ENCODE data around the gene MCUB. TPM values are rescaled to one million over a fixed set of nuclear protein-coding genes. Genes with fewer than 3 reads are reported as not detected.
"Not testable (repeated sequence)": the region's sequence is repeated elsewhere in the genome, so short reads cannot be mapped to it uniquely, and the experiment has no call there.

MCUB gene, protein sequence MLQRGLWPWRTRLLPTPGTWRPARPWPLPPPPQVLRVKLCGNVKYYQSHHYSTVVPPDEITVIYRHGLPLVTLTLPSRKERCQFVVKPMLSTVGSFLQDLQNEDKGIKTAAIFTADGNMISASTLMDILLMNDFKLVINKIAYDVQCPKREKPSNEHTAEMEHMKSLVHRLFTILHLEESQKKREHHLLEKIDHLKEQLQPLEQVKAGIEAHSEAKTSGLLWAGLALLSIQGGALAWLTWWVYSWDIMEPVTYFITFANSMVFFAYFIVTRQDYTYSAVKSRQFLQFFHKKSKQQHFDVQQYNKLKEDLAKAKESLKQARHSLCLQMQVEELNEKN
- 10 to 100 TPM; 25.1 to 35.8 (median 31.1) TPM for total RNA-seq
- 61.4 TPM for total RNA-seq (2013)

DNA sequence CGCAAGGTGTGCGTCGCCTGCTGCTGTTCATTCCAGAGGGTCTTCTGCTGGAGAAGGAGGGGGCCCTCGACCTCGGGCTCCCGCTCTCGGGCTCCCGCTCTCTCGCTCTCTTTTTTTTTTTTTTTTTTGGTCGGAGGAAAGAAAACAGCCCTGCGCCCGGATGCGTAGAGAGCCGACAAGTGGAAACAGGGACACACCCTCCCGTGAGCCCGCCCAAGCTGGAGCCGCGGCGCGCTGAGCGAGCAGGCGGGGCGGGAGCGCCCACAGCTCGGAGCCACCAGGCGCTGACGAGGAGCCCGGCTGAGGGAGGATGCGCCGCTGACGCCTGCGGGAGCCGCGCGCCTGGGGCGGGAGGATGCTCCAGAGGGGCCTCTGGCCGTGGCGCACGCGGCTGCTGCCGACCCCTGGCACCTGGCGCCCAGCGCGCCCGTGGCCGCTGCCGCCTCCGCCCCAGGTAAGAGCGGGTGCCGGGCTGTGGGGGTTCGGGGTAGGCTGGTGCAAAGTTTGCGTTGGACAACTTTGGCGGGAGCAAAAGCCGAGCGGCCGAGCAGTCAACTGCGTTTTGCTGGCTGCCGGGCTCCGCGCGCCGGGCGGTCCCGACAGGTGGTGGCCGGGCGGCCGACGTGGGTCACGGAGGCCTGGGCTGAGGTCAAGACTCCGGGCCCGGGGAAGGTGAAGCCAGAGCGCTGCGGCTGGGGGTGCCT, at the start of gene MCUB:
Gene MCUB (plus strand): TSS at position 264 of the 704 bp plus-strand sequence. CDS start 92 bp downstream, at position 356.
- Histone ChIP-seq H3K27ac (ENCODE audit: low read length) (peak within 1 kb of the TSS; percentile 82), H3K9me3 (ENCODE audit: control insufficient read depth, insufficient read depth, low read length) (no peaks in the 10 kb centered on the region), H3K4me3 (ENCODE audit: low read length) (peak within 1 kb of the TSS; percentile 78), H3K27me3 (ENCODE audit: control insufficient read depth, insufficient read depth, low read length) (no peaks in the 10 kb centered on the region), H3K4me1 (ENCODE audit: control insufficient read depth, insufficient read depth, low read length) (peaks cover 13% of the 10 kb centered on the region), H3K36me3 (ENCODE audit: control insufficient read depth, insufficient read depth, low read length) (no peaks in the 10 kb centered on the region)
- H3K4me1 Mint-ChIP-seq = peaks cover 16 to 39% of the 10 kb centered on the region in 2 donors
- no peaks in the 10 kb centered on the region for H3K36me3 Mint-ChIP-seq
- DNase-seq (peak; percentile 68 to 96), ATAC-seq (peak; percentile 78 to 87 (median 82))
- peak within 1 kb of the TSS; percentile 68 to 88 for H3K27ac Mint-ChIP-seq
- under 1% methylated on average over 73 of the region's 73 CpGs for WGBS (ENCODE audit: insufficient coverage)
- no peaks in the 10 kb centered on the region for H3K27me3 Mint-ChIP-seq (ENCODE audit: low read depth in 2 of 2)
- peak within 1 kb of the TSS; percentile 82 for H3K4me3 Mint-ChIP-seq
- TF ChIP-seq, protein P1, sequence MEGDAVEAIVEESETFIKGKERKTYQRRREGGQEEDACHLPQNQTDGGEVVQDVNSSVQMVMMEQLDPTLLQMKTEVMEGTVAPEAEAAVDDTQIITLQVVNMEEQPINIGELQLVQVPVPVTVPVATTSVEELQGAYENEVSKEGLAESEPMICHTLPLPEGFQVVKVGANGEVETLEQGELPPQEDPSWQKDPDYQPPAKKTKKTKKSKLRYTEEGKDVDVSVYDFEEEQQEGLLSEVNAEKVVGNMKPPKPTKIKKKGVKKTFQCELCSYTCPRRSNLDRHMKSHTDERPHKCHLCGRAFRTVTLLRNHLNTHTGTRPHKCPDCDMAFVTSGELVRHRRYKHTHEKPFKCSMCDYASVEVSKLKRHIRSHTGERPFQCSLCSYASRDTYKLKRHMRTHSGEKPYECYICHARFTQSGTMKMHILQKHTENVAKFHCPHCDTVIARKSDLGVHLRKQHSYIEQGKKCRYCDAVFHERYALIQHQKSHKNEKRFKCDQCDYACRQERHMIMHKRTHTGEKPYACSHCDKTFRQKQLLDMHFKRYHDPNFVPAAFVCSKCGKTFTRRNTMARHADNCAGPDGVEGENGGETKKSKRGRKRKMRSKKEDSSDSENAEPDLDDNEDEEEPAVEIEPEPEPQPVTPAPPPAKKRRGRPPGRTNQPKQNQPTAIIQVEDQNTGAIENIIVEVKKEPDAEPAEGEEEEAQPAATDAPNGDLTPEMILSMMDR (IDR thresholded peaks at IDR 0.05) = no peak
- H3K9me3 Mint-ChIP-seq = no peaks in the 10 kb centered on the region
- intact Hi-C loops (cut with micrococcal nuclease) = loop anchor here (5.0 kb wide), 2 partner anchors 128 to 257 kb away; partner anchors contain the start of genes GAR1 and SEC24B

DNA sequence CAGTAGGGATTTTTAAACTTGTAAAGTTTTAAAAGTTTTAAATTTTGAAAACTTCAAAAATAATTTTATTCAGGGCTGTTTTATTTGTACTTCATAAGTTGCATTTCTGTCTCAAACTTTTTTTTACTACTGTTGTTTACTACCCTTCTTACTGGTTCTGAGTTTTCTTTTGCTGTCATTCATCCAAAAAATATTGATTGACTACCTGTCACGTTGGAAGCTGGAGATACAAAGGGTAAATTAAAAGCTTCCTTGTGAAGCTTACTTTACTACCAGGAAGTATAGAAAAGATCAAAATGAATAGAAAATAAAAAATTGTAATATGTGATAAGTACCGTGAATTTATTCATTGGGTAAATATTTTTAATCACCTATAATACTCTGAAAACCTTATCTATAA, 49.4 kb upstream of the MCUB start:
- H3K9me3 ChIP-seq (ENCODE audit: control insufficient read depth, insufficient read depth, low read length) = no peaks in the 10 kb centered on the region
- no peaks in the 10 kb centered on the region for H3K27me3 ChIP-seq (ENCODE audit: control insufficient read depth, insufficient read depth, low read length)
- no peaks in the 10 kb centered on the region for H3K4me1 ChIP-seq (ENCODE audit: control insufficient read depth, insufficient read depth, low read length)
- Mint-ChIP-seq H3K9me3 (no peaks in the 10 kb centered on the region), H3K36me3 (peaks cover 12% of the 10 kb centered on the region), H3K27ac (no peak overlapping the region), H3K4me3 (no peak overlapping the region), H3K4me1 (no peaks in the 10 kb centered on the region), H3K27me3 (ENCODE audit: low read depth in 2 of 2) (no peaks in the 10 kb centered on the region)
- ATAC-seq (no peak), DNase-seq (no peak)
- no peak overlapping the region for H3K27ac ChIP-seq (ENCODE audit: low read length)
- H3K4me3 ChIP-seq (ENCODE audit: low read length) = no peak overlapping the region
- TF ChIP-seq, protein P1 (IDR thresholded peaks at IDR 0.05) = no peak
- WGBS (ENCODE audit: insufficient coverage) = no CpG with 5 or more reads among the region's 2 CpGs
- peaks cover 50% of the 10 kb centered on the region for H3K36me3 ChIP-seq (ENCODE audit: control insufficient read depth, insufficient read depth, low read length)
- intact Hi-C loops (cut with micrococcal nuclease) = no loop called here

DNA sequence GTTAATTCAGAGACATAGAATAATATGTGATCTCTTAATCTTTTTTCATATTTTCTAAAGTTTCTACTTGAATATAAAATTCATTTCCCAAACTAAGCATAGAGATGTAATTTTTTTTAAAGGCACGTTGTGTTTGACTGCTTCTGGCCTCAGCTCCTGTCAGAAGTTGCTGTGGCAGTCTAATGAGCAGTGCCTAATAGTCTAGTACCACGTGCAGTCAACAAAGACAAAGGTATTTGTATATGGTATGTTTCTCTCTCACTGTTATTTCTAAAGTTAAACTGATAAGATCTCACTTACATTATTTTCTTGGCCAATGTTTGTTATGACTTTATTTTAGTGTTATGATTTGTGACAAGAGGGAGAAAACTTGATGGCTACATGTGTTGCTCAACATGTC, 48.6 kb upstream of the MCUB start:
- ATAC-seq (no peak), DNase-seq (no peak)
- Mint-ChIP-seq H3K27me3 (ENCODE audit: low read depth in 2 of 2) (no peaks in the 10 kb centered on the region), H3K4me3 (no peak overlapping the region), H3K36me3 (peaks cover 12% of the 10 kb centered on the region), H3K9me3 (no peaks in the 10 kb centered on the region), H3K27ac (peak overlapping the region in 1 of 2 donors; percentile 29), H3K4me1 (no peaks in the 10 kb centered on the region)
- no peaks in the 10 kb centered on the region for H3K9me3 ChIP-seq (ENCODE audit: control insufficient read depth, insufficient read depth, low read length)
- no peaks in the 10 kb centered on the region for H3K27me3 ChIP-seq (ENCODE audit: control insufficient read depth, insufficient read depth, low read length)
- H3K4me3 ChIP-seq (ENCODE audit: low read length) = no peak overlapping the region
- peaks cover 54% of the 10 kb centered on the region for H3K36me3 ChIP-seq (ENCODE audit: control insufficient read depth, insufficient read depth, low read length)
- H3K27ac ChIP-seq (ENCODE audit: low read length) = no peak overlapping the region
- TF ChIP-seq, protein P1 (IDR thresholded peaks at IDR 0.05) = no peak
- H3K4me1 ChIP-seq (ENCODE audit: control insufficient read depth, insufficient read depth, low read length) = no peaks in the 10 kb centered on the region
- WGBS (ENCODE audit: insufficient coverage) = 100% methylated on average over 2 of the region's 2 CpGs
- intact Hi-C loops (cut with micrococcal nuclease) = no loop called here

DNA sequence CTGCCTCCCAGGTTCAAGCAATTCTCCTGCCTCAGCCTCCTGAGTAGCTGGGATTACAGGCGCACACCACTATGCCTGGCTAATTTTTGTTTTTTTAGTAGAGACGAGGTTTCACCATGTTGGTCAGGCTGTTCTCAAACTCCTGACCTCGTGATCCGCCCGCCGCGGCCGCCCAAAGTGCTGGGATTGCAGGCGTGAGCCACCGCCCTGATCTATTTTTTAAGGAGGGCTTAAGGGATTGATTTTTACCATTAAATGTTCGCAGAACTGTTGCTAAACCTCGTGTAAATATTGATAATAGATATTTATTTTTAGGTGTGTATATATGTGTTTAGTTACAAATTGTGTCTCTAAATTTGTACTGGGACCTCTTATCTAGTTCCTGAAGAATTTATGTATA, 46.7 kb upstream of the MCUB start:
- intact Hi-C loops (cut with micrococcal nuclease); H3K27me3 Mint-ChIP-seq (ENCODE audit: low read depth in 2 of 2); DNase-seq; H3K27me3 ChIP-seq (ENCODE audit: control insufficient read depth, insufficient read depth, low read length); H3K4me1 Mint-ChIP-seq; H3K27ac Mint-ChIP-seq; ATAC-seq; H3K4me3 Mint-ChIP-seq; H3K4me3 ChIP-seq (ENCODE audit: low read length); H3K9me3 Mint-ChIP-seq; H3K27ac ChIP-seq (ENCODE audit: low read length); H3K9me3 ChIP-seq (ENCODE audit: control insufficient read depth, insufficient read depth, low read length); H3K4me1 ChIP-seq (ENCODE audit: control insufficient read depth, insufficient read depth, low read length): not testable (repeated sequence)
- WGBS (ENCODE audit: insufficient coverage) = 97% methylated on average over 10 of the region's 12 CpGs
- H3K36me3 Mint-ChIP-seq = peaks cover 16% of the 10 kb centered on the region
- H3K36me3 ChIP-seq (ENCODE audit: control insufficient read depth, insufficient read depth, low read length) = peaks cover 60% of the 10 kb centered on the region

All from natural killer cell (primary cell).